ENCODE data around the gene TKT. TPM values are rescaled to one million over a fixed set of nuclear protein-coding genes. Genes with fewer than 3 reads are reported as not detected.

The TKT gene
- total RNA-seq, 1 donor from 2014 or later: 154 TPM

DNA sequence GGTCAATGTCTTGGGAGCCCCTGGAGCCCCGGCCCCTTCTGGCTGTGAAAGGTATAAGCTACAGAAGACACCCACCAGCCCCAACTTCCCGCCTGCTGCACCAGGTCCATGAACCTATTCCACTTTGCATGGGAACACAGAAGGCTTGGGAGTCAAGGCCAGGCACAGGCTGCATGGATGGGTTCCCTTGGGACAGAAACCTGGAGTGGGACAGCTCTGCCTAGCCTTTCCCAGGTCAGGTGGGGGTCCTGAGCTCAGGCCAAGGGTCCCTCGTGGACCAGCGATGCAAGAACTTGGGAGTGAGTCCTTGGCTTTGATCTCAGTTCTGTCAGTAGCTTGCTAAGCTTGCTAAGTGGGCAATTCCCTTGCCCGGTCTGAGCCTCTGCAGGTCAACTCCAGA is 25.0 kb downstream of the TKT start:
- Mint-ChIP-seq H3K9me3 (no peaks in the 10 kb centered on the region), H3K4me1 (no peaks in the 10 kb centered on the region), H3K27ac (no peak overlapping the region), H3K4me3 (no peak overlapping the region), H3K27me3 (no peaks in the 10 kb centered on the region), H3K36me3 (ENCODE audit: low read depth) (peaks cover 86% of the 10 kb centered on the region)
- intact Hi-C loops (cut with micrococcal nuclease): no loop called here
- POLR2A ChIA-PET: no interaction called here
- TF ChIP-seq, protein P1, sequence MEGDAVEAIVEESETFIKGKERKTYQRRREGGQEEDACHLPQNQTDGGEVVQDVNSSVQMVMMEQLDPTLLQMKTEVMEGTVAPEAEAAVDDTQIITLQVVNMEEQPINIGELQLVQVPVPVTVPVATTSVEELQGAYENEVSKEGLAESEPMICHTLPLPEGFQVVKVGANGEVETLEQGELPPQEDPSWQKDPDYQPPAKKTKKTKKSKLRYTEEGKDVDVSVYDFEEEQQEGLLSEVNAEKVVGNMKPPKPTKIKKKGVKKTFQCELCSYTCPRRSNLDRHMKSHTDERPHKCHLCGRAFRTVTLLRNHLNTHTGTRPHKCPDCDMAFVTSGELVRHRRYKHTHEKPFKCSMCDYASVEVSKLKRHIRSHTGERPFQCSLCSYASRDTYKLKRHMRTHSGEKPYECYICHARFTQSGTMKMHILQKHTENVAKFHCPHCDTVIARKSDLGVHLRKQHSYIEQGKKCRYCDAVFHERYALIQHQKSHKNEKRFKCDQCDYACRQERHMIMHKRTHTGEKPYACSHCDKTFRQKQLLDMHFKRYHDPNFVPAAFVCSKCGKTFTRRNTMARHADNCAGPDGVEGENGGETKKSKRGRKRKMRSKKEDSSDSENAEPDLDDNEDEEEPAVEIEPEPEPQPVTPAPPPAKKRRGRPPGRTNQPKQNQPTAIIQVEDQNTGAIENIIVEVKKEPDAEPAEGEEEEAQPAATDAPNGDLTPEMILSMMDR (IDR thresholded peaks at IDR 0.05): no peak
- DNase-seq (no peak), ATAC-seq (ENCODE audit: low read depth) (no peak)
- CTCF ChIA-PET: no interaction called here

DNA sequence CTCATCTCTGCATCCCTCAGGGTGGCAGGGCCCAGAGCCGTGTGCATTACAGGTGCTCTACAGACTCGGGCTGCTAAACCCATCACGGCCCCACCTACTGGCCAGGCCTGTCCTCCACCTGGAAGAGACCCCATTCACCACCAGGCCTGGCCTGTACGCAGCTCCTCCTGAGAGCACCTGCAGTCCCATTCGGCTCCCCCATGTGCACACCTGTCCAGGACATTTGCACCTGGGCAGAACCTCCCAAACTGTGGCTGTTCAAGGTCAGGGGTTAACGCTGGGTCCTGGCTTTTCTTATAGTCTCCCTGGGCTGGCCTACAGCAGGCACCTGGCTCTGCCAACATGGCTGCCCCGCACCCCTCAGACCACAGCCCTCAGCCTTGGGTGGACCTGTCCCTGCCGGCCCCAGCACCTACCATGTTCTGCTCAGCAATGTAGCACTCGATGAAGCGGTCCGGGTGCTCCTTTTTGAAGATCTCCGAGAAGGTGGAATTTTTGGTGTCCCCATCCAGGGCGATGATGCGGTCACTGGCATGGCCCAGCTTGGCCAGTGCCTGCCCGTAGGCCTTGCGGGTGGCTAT is 25.7 kb downstream of the TKT start:
- H3K4me1 Mint-ChIP-seq: no peaks in the 10 kb centered on the region
- no peaks in the 10 kb centered on the region for H3K9me3 Mint-ChIP-seq
- H3K27me3 Mint-ChIP-seq: no peaks in the 10 kb centered on the region
- ChIA-PET POLR2A (no interaction called here), CTCF (no interaction called here)
- ATAC-seq (ENCODE audit: low read depth) (no peak), DNase-seq (no peak)
- H3K36me3 Mint-ChIP-seq (ENCODE audit: low read depth): peaks cover 89% of the 10 kb centered on the region
- intact Hi-C loops (cut with micrococcal nuclease): no loop called here
- TF ChIP-seq, protein P1 (IDR thresholded peaks at IDR 0.05): no peak
- no peak overlapping the region for H3K27ac Mint-ChIP-seq
- H3K4me3 Mint-ChIP-seq: no peak overlapping the region

DNA sequence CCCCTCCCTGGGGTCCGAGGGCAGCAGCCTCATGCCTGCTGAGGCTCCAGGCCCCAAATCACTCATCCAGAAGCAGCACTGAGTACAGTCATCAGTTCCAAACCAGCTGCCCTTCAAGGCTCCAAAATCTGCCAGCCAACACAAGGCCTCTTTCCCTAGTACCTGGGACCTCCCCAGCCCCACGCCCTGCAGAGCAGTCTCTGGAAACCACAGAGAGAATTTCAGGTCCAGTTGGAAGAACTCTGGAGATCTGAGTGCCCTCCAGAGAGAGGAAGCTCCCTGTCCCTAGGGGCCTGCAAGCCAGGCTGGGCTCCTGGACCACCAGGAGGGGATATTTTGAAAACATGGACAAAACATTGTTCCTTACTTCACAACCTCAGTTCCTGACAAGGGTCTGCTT is 26.2 kb downstream of the TKT start:
- intact Hi-C loops (cut with micrococcal nuclease): no loop called here
- Mint-ChIP-seq H3K27me3 (no peaks in the 10 kb centered on the region), H3K4me3 (no peak overlapping the region), H3K36me3 (ENCODE audit: low read depth) (peaks cover 90% of the 10 kb centered on the region), H3K27ac (no peak overlapping the region), H3K4me1 (no peaks in the 10 kb centered on the region), H3K9me3 (no peaks in the 10 kb centered on the region)
- ATAC-seq (ENCODE audit: low read depth): no peak
- POLR2A ChIA-PET: no interaction called here
- no peak for DNase-seq
- TF ChIP-seq, protein P1 (IDR thresholded peaks at IDR 0.05): no peak
- CTCF ChIA-PET: no interaction called here

DNA sequence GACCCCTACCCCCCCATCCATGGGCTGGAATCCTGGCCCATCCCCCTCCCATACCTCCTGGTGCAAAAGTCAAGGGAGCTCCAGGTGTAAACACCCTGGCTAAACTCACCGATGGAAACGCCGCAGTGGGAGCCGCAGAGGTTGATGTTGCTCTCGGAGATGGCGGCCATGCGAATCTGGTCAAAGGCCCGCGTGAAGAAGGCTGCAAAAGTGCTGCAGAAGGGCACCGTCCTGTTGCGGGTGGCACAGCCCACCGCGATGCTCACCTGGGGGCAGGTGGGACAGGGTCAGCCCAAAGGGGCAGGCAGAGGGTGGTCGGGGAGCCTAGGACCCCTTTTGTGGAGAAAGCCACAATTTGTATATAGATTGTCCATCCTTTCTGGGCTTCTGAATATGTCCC is 26.7 kb downstream of the TKT start:
- H3K4me3 Mint-ChIP-seq: no peak overlapping the region
- H3K27me3 Mint-ChIP-seq: no peaks in the 10 kb centered on the region
- no peaks in the 10 kb centered on the region for H3K4me1 Mint-ChIP-seq
- DNase-seq (no peak), ATAC-seq (ENCODE audit: low read depth) (no peak)
- TF ChIP-seq, protein P1 (IDR thresholded peaks at IDR 0.05): no peak
- peaks cover 87% of the 10 kb centered on the region for H3K36me3 Mint-ChIP-seq (ENCODE audit: low read depth)
- ChIA-PET POLR2A (no interaction called here), CTCF (no interaction called here)
- no peaks in the 10 kb centered on the region for H3K9me3 Mint-ChIP-seq
- H3K27ac Mint-ChIP-seq: no peak overlapping the region
- intact Hi-C loops (cut with micrococcal nuclease): no loop called here

DNA sequence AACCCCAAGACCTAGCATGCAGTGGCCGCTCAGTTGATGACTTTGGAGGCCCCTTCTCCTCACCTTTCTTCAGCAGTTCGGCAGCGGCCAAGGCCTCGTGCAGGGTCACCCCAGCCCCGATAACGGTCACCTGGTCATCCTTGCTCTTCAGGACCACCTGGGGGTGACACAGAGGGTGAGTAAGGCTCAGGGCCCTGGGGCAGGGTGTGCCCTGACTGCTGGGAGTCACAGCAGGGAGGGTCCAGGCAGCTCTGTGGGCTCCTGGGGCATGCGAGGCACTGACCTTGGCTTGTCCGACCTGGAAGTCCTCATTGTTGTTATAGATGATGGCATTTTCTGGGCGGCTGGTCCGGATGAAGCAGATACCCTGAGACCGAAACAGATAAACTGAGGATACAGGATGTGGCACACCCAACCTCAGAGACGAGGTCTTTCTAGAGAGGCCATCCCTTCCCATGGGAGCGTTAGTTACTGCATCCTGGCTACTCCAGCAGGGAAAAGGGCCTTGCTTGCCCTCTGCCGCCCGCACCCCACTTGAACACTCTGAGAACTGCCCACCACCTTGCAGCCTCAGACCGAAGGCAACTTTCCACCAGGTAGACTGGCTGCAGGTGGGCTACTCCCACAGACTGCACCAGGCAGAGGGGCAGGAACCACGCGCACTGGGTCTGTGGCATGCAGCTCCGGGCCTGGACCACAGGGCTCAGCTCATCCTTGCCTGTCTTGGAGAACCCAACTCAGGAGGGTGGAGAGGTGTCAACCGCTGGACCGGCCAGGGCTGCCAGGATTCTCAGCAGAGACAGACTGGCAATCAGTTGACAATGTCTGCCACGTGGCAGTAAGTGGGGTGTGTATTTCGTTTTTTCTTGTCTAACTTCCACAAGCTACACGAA is 27.6 kb downstream of the TKT start:
- intact Hi-C loops (cut with micrococcal nuclease): no loop called here
- DNase-seq: no peak
- no peaks in the 10 kb centered on the region for H3K27me3 Mint-ChIP-seq
- CTCF ChIA-PET: no interaction called here
- H3K4me1 Mint-ChIP-seq: no peaks in the 10 kb centered on the region
- no peaks in the 10 kb centered on the region for H3K9me3 Mint-ChIP-seq
- TF ChIP-seq, protein P1 (IDR thresholded peaks at IDR 0.05): no peak
- POLR2A ChIA-PET: no interaction called here
- no peak overlapping the region for H3K4me3 Mint-ChIP-seq
- H3K27ac Mint-ChIP-seq: no peak overlapping the region
- no peak for ATAC-seq (ENCODE audit: low read depth)
- H3K36me3 Mint-ChIP-seq (ENCODE audit: low read depth): peaks cover 87% of the 10 kb centered on the region
